Fibroblast of lung (primary cell): Measurements from ENCODE around the gene CIB1.

Experiments used
- EZH2 ChIP-seq: IDR thresholded peaks from 2 replicates; pipeline ENCODE4 v1.5.1; 2012; ENCODE audit warnings: low read length, control low read depth, mild to moderate bottlenecking; ENCODE audit errors: missing control alignments
- TF ChIP-seq, protein P1 (sequence below), 2 donors: IDR thresholded peaks in 1 of 2; conservative IDR thresholded peaks in 1 of 2; 1 replicate in 1 of 2; 2 replicates in 1 of 2; pipeline ENCODE4 v1.5.1; 2011 to 2012; ENCODE audit warnings: low read length in 2 of 2, control low read depth in 1 of 2, inconsistent platforms in 1 of 2, low read depth in 1 of 2, mild to moderate bottlenecking in 1 of 2

DNA sequence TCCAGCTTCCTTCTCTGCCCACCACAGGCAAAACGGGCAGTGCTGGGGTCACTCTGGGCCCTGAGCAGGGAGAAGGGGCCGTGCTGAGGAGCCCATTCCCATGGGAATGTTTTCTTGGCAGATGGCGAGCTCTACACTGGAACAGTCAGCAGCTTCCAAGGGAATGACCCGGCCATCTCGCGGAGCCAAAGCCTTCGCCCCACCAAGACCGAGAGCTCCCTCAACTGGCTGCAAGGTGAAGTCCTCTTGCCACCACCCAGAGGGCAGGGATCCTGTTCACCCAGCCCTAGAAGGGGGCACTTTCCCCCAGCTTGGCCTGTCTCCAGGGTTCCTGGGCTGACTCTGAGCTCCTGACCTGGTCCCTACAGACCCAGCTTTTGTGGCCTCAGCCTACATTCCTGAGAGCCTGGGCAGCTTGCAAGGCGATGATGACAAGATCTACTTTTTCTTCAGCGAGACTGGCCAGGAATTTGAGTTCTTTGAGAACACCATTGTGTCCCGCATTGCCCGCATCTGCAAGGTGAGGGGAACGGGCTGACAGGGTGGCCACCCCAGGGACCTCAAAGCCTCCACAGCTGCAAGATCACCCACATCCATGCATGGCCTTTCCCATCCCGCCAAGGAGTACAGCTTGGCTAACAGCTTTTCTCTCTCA lies 12.4 kb downstream of the CIB1 start:
- no peak for TF ChIP-seq EZH2
- TF ChIP-seq, protein P1, sequence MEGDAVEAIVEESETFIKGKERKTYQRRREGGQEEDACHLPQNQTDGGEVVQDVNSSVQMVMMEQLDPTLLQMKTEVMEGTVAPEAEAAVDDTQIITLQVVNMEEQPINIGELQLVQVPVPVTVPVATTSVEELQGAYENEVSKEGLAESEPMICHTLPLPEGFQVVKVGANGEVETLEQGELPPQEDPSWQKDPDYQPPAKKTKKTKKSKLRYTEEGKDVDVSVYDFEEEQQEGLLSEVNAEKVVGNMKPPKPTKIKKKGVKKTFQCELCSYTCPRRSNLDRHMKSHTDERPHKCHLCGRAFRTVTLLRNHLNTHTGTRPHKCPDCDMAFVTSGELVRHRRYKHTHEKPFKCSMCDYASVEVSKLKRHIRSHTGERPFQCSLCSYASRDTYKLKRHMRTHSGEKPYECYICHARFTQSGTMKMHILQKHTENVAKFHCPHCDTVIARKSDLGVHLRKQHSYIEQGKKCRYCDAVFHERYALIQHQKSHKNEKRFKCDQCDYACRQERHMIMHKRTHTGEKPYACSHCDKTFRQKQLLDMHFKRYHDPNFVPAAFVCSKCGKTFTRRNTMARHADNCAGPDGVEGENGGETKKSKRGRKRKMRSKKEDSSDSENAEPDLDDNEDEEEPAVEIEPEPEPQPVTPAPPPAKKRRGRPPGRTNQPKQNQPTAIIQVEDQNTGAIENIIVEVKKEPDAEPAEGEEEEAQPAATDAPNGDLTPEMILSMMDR (conservative IDR thresholded peaks at IDR 0.05 in 1 of 2, IDR thresholded peaks at IDR 0.05 in 1 of 2; ENCODE audit: low read depth in 1 of 2, low read length in 2 of 2) = peak; percentile 93 to 95
